Naive thymus-derived CD4-positive, alpha-beta T cell (primary cell): ENCODE data around the gene EPO. TPM values are rescaled to one million over a fixed set of nuclear protein-coding genes. Genes with fewer than 3 reads are reported as not detected.

Experiments used
- polyA plus RNA-seq, 2 donors: library from polyadenylated mRNA; unstranded; fragments of 300-500 nt; fragmentation: Illumina TruSeq; gene quantifications; one replicate each; pipeline ENCODE4 v1.2.3, GENCODE V29; 2021
- total RNA-seq, 6 experiments: library from RNA in 5 of 6; stranded (reverse) in 5 of 6; gene quantifications; 1 replicate in 5 of 6; 2 replicates in 1 of 6; pipeline ENCODE4 v1.2.3 and lab custom pipeline; 2021 to 2026

The EPO gene
- total and polyA plus RNA-seq, 7 experiments from 2014 or later, result not detected

Other genes with a start within 250 kb of the EPO start
- 100 to 1,000 TPM in 4 of 5 experiments, 10 to 100 TPM in 1; 75.6 to 124 (median 115) TPM for gene TSC22D4, start 241.3 kb upstream of the EPO start, total RNA-seq
- gene TSC22D4, start 241.3 kb upstream of the EPO start, polyA plus RNA-seq, result 10 to 100 TPM; 23.7 to 30.1 TPM
- under 1 TPM; 0.11 to 0.64 (median 0.44) TPM for gene NYAP1, start 236.5 kb upstream of the EPO start, total RNA-seq
- gene NYAP1, start 236.5 kb upstream of the EPO start, polyA plus RNA-seq, result not detected
- gene AGFG2, start 181.3 kb upstream of the EPO start, total RNA-seq, result 10 to 100 TPM; 15.8 to 42.4 (median 23.3) TPM
- 1 to 10 TPM; 5.7 to 9.8 TPM for gene AGFG2, start 181.3 kb upstream of the EPO start, polyA plus RNA-seq
- 100 to 1,000 TPM in 2 of 5 experiments, 10 to 100 TPM in 3; 29.1 to 174 (median 71.3) TPM for gene SAP25, start 146.6 kb upstream of the EPO start, total RNA-seq
- gene SAP25, start 146.6 kb upstream of the EPO start, polyA plus RNA-seq, result under 1 TPM in 1 of 2 donors, not detected in 1; 0.48 TPM
- gene LRCH4, start 134.3 kb upstream of the EPO start, total RNA-seq, result 100 to 1,000 TPM; 199 to 504 (median 407) TPM
- gene LRCH4, start 134.3 kb upstream of the EPO start, polyA plus RNA-seq, result 100 to 1,000 TPM; 143 to 199 TPM
- gene FBXO24, start 134.1 kb upstream of the EPO start, total RNA-seq, result 1 to 10 TPM in 4 of 5 experiments, under 1 TPM in 1; 0.75 to 3.1 (median 1.7) TPM
- gene FBXO24, start 134.1 kb upstream of the EPO start, polyA plus RNA-seq, result 1 to 10 TPM; 2.0 TPM
- gene PCOLCE, start 118.1 kb upstream of the EPO start, total RNA-seq, result 10 to 100 TPM in 1 of 5 experiments, 1 to 10 TPM in 4; 9.1 to 11.7 (median 9.5) TPM
- under 1 TPM in 1 of 2 donors, not detected in 1; 0.64 TPM for gene PCOLCE, start 118.1 kb upstream of the EPO start, polyA plus RNA-seq
- 10 to 100 TPM in 4 of 5 experiments, 1 to 10 TPM in 1; 8.8 to 54.9 (median 13.1) TPM for gene MOSPD3, start 107.9 kb upstream of the EPO start, total RNA-seq
- gene MOSPD3, start 107.9 kb upstream of the EPO start, polyA plus RNA-seq, result 10 to 100 TPM; 20.4 to 20.6 TPM
- 10 to 100 TPM in 1 of 5 experiments, 1 to 10 TPM in 4; 1.8 to 14.4 (median 4.0) TPM for gene TFR2, start 78.9 kb upstream of the EPO start, total RNA-seq
- 1 to 10 TPM in 1 of 2 donors, under 1 TPM in 1; 0.55 to 1.3 TPM for gene TFR2, start 78.9 kb upstream of the EPO start, polyA plus RNA-seq
- not detected for gene ACTL6B, start 64.0 kb upstream of the EPO start, total RNA-seq
- not detected for gene ACTL6B, start 64.0 kb upstream of the EPO start, polyA plus RNA-seq
- gene GNB2, start 46.7 kb upstream of the EPO start, total RNA-seq, result 100 to 1,000 TPM in 4 of 5 experiments, 10 to 100 TPM in 1; 98.2 to 215 (median 132) TPM
- 10 to 100 TPM; 35.8 to 53.2 TPM for gene GNB2, start 46.7 kb upstream of the EPO start, polyA plus RNA-seq
- 100 to 1,000 TPM in 2 of 5 experiments, 10 to 100 TPM in 3; 48.3 to 125 (median 91.4) TPM for gene GIGYF1, start 26.2 kb upstream of the EPO start, total RNA-seq
- 1 to 10 TPM; 1.4 to 2.9 TPM for gene GIGYF1, start 26.2 kb upstream of the EPO start, polyA plus RNA-seq
- 10 to 100 TPM in 4 of 5 experiments, 1 to 10 TPM in 1; 8.9 to 38.2 (median 15.0) TPM for gene POP7, start 14.3 kb upstream of the EPO start, total RNA-seq
- gene POP7, start 14.3 kb upstream of the EPO start, polyA plus RNA-seq, result 10 to 100 TPM; 37.3 to 56.4 TPM
- gene ZAN, start 13.1 kb downstream of the EPO start, total RNA-seq, result not detected
- not detected for gene ZAN, start 13.1 kb downstream of the EPO start, polyA plus RNA-seq
- gene EPHB4, start 107.1 kb downstream of the EPO start, total RNA-seq, result 10 to 100 TPM in 1 of 5 experiments, 1 to 10 TPM in 4; 1.9 to 13.2 (median 7.9) TPM
- under 1 TPM in 1 of 2 donors, not detected in 1; 0.23 TPM for gene EPHB4, start 107.1 kb downstream of the EPO start, polyA plus RNA-seq
- 10 to 100 TPM; 50.4 to 78.6 (median 62.7) TPM for gene SLC12A9, start 132.2 kb downstream of the EPO start, total RNA-seq
- gene SLC12A9, start 132.2 kb downstream of the EPO start, polyA plus RNA-seq, result 1 to 10 TPM; 5.0 to 7.8 TPM
- gene TRIP6, start 146.9 kb downstream of the EPO start, total RNA-seq, result 10 to 100 TPM in 4 of 5 experiments, 1 to 10 TPM in 1; 8.0 to 28.1 (median 10.4) TPM
- 1 to 10 TPM; 3.4 to 3.9 TPM for gene TRIP6, start 146.9 kb downstream of the EPO start, polyA plus RNA-seq
- 100 to 1,000 TPM; 212 to 271 (median 261) TPM for gene SRRT, start 154.6 kb downstream of the EPO start, total RNA-seq
- 10 to 100 TPM; 43.6 to 64.4 TPM for gene SRRT, start 154.6 kb downstream of the EPO start, polyA plus RNA-seq
- gene UFSP1, start 169.2 kb downstream of the EPO start, total RNA-seq, result 10 to 100 TPM in 1 of 5 experiments, 1 to 10 TPM in 4; 2.1 to 11.1 (median 3.5) TPM
- 1 to 10 TPM in 1 of 2 donors, under 1 TPM in 1; 0.99 to 1.9 TPM for gene UFSP1, start 169.2 kb downstream of the EPO start, polyA plus RNA-seq
- under 1 TPM in 3 of 5 experiments, not detected in 2; 0.11 to 0.32 (median 0.22) TPM for gene ACHE, start 175.4 kb downstream of the EPO start, total RNA-seq
- gene ACHE, start 175.4 kb downstream of the EPO start, polyA plus RNA-seq, result not detected
- gene MUC3A, start 229.1 kb downstream of the EPO start, total RNA-seq, result not detected
- not detected for gene MUC3A, start 229.1 kb downstream of the EPO start, polyA plus RNA-seq
- not detected for gene MUC12, start 249.1 kb downstream of the EPO start, total RNA-seq
- not detected for gene MUC12, start 249.1 kb downstream of the EPO start, polyA plus RNA-seq